Inferior parietal cortex (tissue), 1 donor: ENCODE results near the gene TNK1.
"Not testable (repeated sequence)": the region's sequence is repeated elsewhere in the genome, so short reads cannot be mapped to it uniquely, and the experiment has no call there.

Experiments used
- DNase-seq: peaks from one replicate; pipeline ENCODE4 v3.0.0-alpha.2; 2016; ENCODE audit errors: extremely low spot score

TNK1 gene

GRCh38 chr17:7380855-7381683 lies at the start of gene TNK1:
TSS of gene TNK1 (plus strand) at chr17:7381089. CDS start at chr17:7382927, 1,838 bp downstream.
- DNase-seq = no peak

GRCh38 chr17:7332111-7332510 lies 48.8 kb upstream of the TNK1 start:
- DNase-seq = no peak

GRCh38 chr17:7332600-7333069 lies 48.3 kb upstream of the TNK1 start:
- DNase-seq = not testable (repeated sequence)

- no peak for DNase-seq
Observed at GRCh38 chr17:7334938-7335538, 45.9 kb upstream of the TNK1 start.

GRCh38 chr17:7335765-7336164 lies 45.1 kb upstream of the TNK1 start:
- DNase-seq = not testable (repeated sequence)

GRCh38 chr17:7336240-7337175 lies 44.4 kb upstream of the TNK1 start, which contains the start of gene ACAP1:
TSS of gene ACAP1 (plus strand) at chr17:7336529. CDS start at chr17:7336735, 206 bp downstream.
- DNase-seq = no peak

GRCh38 chr17:7337600-7337999 lies 43.3 kb upstream of the TNK1 start:
- DNase-seq = not testable (repeated sequence)

- peak; percentile 11 for DNase-seq
Observed at GRCh38 chr17:7340179-7340578, 40.7 kb upstream of the TNK1 start.

- no peak for DNase-seq
Observed at GRCh38 chr17:7341842-7342241, 39.0 kb upstream of the TNK1 start.

GRCh38 chr17:7343250-7343649 lies 37.6 kb upstream of the TNK1 start:
- no peak for DNase-seq

GRCh38 chr17:7346761-7347614 lies 33.9 kb upstream of the TNK1 start:
- no peak for DNase-seq

GRCh38 chr17:7347630-7348477 lies 33.0 kb upstream of the TNK1 start:
- no peak for DNase-seq

- no peak for DNase-seq
Observed at GRCh38 chr17:7348478-7349242, 32.2 kb upstream of the TNK1 start.

- peak; percentile 72 for DNase-seq
Observed at GRCh38 chr17:7351665-7352502, 29.0 kb upstream of the TNK1 start, which contains the start of gene KCTD11. TSS of gene KCTD11 (plus strand) at chr17:7352162.

- no peak for DNase-seq
Observed at GRCh38 chr17:7352503-7352889, 28.4 kb upstream of the TNK1 start.

GRCh38 chr17:7352910-7353635 lies 27.8 kb upstream of the TNK1 start:
- DNase-seq = no peak

- DNase-seq = peak; percentile 4
Observed at GRCh38 chr17:7354262-7354843, 26.5 kb upstream of the TNK1 start.
